Retinal pigment epithelial cell (primary cell): ENCODE data around the gene TAF11L8.
"Not testable (repeated sequence)": the region's sequence is repeated elsewhere in the genome, so short reads cannot be mapped to it uniquely, and the experiment has no call there.

ENCODE experiments used
- DNase-seq: peaks from one replicate; pipeline ENCODE4 v3.0.0-alpha.2; 2010; ENCODE audit warnings: low read depth
- H3K4me3 ChIP-seq: 2 replicates; pipeline ENCODE4 v1.5.1; 2011; ENCODE audit warnings: mild to moderate bottlenecking, low read length, control low read depth, moderate library complexity
- CTCF ChIP-seq: conservative IDR thresholded peaks from 2 replicates; pipeline ENCODE4 v1.5.1; 2011; ENCODE audit warnings: low read depth, low read length, control low read depth, inconsistent platforms

The TAF11L8 gene

GRCh38 chr5:17604951-17605350 lies 14.2 kb upstream of the TAF11L8 start:
- no peak for TF ChIP-seq CTCF

GRCh38 chr5:17603880-17604279 lies 13.1 kb upstream of the TAF11L8 start, which contains the start of gene TAF11L11:
Gene TAF11L11, plus strand, starts transcription at chr5:17604183.
- not testable (repeated sequence) for DNase-seq, H3K4me3 ChIP-seq

More at GRCh38 chr5:17604951-17605350, 14.2 kb upstream of the TAF11L8 start:
- DNase-seq = no peak
- H3K4me3 ChIP-seq = no peak overlapping the region

GRCh38 chr5:17597728-17598127 lies 7.0 kb upstream of the TAF11L8 start, which contains the start of gene TAF11L10:
Gene TAF11L10, minus strand, starts transcription at chr5:17597828.
- H3K4me3 ChIP-seq, DNase-seq: not testable (repeated sequence)

GRCh38 chr5:17594255-17594654 lies 3.5 kb upstream of the TAF11L8 start, which contains the start of gene TAF11L9:
Gene TAF11L9, minus strand, starts transcription at chr5:17594394.
- not testable (repeated sequence) for DNase-seq, H3K4me3 ChIP-seq

- H3K4me3 ChIP-seq, DNase-seq: not testable (repeated sequence)
Measured at GRCh38 chr5:17585658-17586057, 5.1 kb downstream of the TAF11L8 start, which contains the start of gene TAF11L7. Gene TAF11L7, minus strand, starts transcription at chr5:17585758.
